Mesodermal cell (in vitro differentiated cells): ENCODE results near the gene EMD.

Experiments
- H3K27ac ChIP-seq: 2 replicates; pipeline ENCODE4 v1.7.0; 2013; ENCODE audit warnings: mild to moderate bottlenecking, low read depth, low read length, moderate library complexity; ENCODE audit not compliant: severe bottlenecking
- H3K36me3 ChIP-seq: 2 replicates; pipeline ENCODE4 v1.7.1; 2013; ENCODE audit warnings: mild to moderate bottlenecking, low read length, moderate library complexity; ENCODE audit not compliant: control insufficient read depth, insufficient read depth
- H3K4me1 ChIP-seq: one replicate; pipeline ENCODE4 v1.7.1; 2013; ENCODE audit warnings: mild to moderate bottlenecking, low read length; ENCODE audit not compliant: insufficient read depth, control insufficient read depth, poor library complexity, severe bottlenecking
- H3K4me3 ChIP-seq: 2 replicates; pipeline ENCODE4 v1.7.0; 2013; ENCODE audit warnings: low read length, control low read depth, mild to moderate bottlenecking; ENCODE audit not compliant: insufficient read depth, poor library complexity, severe bottlenecking; ENCODE audit errors: extremely low read depth
- H3K9me3 ChIP-seq: 2 replicates; pipeline ENCODE4 v1.7.1; 2013; ENCODE audit warnings: mild to moderate bottlenecking, low read length, moderate library complexity; ENCODE audit not compliant: control insufficient read depth
- WGBS, 2 experiments: methylation state at CpG; one replicate each; pipeline ENCODE4 v1.1.5; 2013; ENCODE audit warnings: missing lambda C conversion rate in 2 of 2; ENCODE audit not compliant: insufficient coverage in 2 of 2; 5-methylcytosine and 5-hydroxymethylcytosine counted together

The EMD gene

DNA sequence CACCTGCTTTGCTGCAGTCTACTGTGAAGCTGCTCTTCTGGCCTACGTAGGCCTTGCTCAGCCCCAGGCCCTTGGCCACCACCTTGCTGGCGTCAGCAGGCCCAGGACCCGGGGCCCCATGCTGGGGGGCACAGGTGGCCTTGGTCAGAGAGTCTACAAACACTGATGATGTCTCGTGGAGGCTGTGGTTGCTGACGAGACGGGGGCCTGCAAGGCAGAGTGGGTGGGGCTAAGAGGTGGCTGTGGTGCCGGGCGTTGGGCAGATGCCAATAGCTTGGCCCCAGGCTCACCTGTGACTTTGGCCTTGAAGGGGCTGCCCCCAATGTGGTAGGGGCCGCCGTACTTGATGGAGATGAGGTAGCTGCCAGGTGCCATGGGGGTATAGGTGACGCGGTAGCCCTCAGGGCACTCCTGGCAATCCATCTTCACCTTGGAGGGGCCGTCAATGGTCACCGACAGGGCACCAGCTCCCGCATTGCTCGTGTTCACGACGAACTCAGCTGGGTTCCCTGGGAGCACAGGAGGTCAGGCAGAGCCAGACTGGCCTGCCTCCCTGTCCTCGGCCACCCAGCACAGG, 29.6 kb upstream of the EMD start:
- Histone ChIP-seq H3K4me3 (no peak overlapping the region), H3K9me3 (no peaks in the 10 kb centered on the region), H3K27ac (no peak overlapping the region), H3K36me3 (peaks cover 41% of the 10 kb centered on the region), H3K4me1 (no peaks in the 10 kb centered on the region)
- 95 to 100% methylated on average over 4 to 7 of the region's 19 CpGs for WGBS, 2 experiments

DNA sequence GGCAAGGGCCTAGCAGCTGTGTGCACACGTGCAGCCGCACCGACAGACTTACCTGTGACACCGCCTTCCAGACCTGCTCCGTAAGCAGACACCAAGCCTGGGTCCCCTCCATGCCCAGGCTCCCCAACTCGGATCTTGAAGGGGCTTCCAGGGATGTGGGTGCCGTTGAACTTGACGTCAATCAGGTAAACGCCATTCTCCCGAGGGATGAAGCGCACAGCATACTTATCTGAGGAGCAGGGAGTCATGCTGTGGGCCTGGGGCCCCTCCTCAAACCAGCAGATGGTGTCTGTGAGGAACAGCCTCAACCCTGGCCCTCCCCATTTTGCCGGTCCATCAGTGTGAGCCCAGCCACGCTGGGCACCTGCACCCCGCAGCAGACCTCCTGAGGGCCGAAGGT, 29.1 kb upstream of the EMD start:
- H3K4me1 ChIP-seq, result no peaks in the 10 kb centered on the region
- 83 to 98% methylated on average over 4 to 13 of the region's 15 CpGs for WGBS, 2 experiments
- no peaks in the 10 kb centered on the region for H3K9me3 ChIP-seq
- no peak overlapping the region for H3K27ac ChIP-seq
- H3K4me3 ChIP-seq, result no peak overlapping the region
- H3K36me3 ChIP-seq, result peaks cover 42% of the 10 kb centered on the region

DNA sequence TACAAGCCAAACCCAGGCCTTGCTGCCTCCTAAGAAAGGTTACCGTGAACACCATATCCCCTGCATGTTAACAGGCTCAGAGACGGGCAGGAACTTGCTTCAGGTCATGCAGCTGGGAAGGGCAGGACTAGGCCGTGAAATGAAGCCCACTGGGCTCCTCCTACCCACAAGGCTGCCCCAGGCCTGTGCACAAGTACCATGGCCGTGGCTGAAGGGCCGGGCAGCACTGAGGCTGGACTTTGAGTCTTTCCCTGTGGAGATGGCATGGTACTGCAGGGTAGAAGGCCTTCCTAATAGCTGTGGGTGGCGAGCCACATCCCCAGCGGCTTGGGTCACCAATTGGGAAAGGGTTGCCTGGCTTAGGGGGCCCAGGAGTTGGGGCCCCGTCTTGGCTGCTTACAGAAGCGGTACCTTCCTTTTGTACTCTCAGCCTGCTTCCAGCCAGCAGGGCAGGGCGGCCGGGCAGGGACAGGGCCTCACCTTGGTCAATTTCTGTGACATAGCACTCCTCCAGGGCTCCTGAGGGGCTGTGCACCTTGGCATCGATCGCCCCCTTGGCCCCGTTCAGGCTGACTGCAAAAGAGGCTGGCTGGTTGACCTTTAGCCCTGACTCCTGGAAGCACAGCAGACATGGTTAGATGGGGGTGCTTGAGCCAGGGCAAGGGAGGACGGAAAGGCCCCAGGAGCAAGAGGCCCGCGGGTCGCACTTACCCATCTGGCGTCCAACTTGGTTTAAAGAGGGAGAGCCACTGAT, 28.5 kb upstream of the EMD start:
- Histone ChIP-seq H3K27ac (no peak overlapping the region), H3K36me3 (peaks cover 46% of the 10 kb centered on the region)
- whole genome bisulfite sequencing, 2 experiments, result 96 to 97% methylated on average over 6 to 11 of the region's 19 CpGs

DNA sequence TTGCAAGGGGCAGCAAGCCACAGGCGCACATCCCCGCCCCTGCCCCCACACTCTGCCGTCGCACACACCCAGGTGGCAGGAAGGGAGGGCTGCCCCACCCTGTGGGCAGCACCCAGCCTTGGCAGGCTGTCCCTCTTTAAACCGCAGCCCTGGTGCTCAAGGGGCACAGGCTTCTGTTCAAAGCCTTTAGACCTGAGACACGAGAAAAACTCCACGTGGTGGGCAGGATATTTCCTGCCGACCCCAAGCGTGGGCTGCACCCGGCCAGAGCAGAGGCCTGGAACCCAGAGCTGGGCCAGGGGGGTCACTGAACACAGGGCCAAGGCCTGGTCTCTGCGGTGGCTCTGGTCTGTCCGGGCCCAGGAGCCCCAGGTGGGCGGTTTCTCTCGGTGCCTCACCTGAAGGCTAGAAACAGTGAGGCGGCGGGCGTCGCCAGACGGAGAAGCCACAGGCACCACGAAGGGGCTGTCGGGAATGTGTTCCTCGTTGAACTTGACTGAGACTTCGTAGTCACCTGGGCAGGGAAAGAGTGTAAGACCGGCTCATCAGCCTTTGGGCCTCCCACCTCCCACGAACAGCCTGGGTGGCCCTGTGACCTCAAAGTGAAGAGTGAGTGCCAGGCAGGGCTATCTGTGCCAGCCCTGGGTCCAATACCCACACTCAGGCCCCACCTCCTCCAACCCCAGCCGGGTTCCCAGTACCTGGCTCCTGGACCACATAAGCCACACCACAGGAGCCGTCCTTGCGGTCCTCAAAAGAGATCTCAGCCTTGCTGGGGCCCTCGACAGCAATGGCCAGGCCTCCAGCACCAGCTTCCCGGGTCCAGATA, 27.7 kb upstream of the EMD start:
- WGBS, 2 experiments, result 97 to 98% methylated on average over 20 to 24 of the region's 30 CpGs
- Histone ChIP-seq H3K36me3 (peaks cover 46% of the 10 kb centered on the region), H3K4me3 (no peak overlapping the region), H3K27ac (peak overlapping the region; percentile 10), H3K9me3 (no peaks in the 10 kb centered on the region), H3K4me1 (no peaks in the 10 kb centered on the region)

More for the DNA sequence above, 28.5 kb upstream of the EMD start:
- no peaks in the 10 kb centered on the region for H3K9me3 ChIP-seq
- H3K4me1 ChIP-seq, result no peaks in the 10 kb centered on the region
- H3K4me3 ChIP-seq, result no peak overlapping the region

DNA sequence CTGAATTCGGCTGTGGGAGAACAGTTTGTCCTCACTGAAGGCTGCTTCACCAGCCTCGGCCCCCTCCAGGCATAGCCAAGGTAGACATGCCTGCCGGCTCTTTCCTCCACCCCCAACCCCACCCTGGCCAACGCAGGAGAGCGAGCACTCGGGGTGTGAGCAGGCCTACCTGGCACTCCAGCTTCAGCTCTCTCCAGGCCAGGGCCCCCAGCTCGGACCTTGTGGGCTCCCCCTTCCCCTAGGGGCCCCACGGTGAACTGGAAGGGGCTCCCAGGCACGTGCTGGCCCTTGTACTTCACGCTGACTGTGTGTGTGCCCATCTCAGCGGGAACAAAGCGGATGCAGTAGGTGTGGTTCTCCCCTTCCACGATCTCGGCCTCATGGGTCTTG, 27.1 kb upstream of the EMD start:
- WGBS, 2 experiments, result 92 to 95% methylated on average over 7 of the region's 14 CpGs
- H3K36me3 ChIP-seq, result peaks cover 47% of the 10 kb centered on the region
- H3K9me3 ChIP-seq, result no peaks in the 10 kb centered on the region

DNA sequence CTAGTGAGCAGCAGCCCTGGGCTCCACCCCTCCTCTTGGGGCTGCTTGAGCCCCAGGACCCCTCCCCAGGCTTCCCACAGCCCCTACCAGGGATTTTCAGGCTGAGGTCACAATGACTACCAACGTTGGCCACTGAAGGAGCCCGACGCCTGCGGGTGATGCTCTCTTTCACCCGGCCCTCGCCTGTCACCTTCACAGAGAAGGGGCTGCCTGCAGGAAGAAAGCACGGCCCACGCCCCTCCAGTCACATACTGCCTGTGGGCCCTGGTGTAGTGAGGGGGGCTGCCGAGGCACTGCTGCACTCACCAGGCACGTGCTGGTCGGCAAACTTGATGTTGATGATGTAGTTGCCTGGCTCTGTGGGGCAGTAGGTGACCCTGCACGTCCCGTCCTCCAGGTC, 26.6 kb upstream of the EMD start:
- WGBS, 2 experiments, result 98 to 100% methylated on average over 2 to 6 of the region's 13 CpGs
- peaks cover 52% of the 10 kb centered on the region for H3K36me3 ChIP-seq
- H3K27ac ChIP-seq, result no peak overlapping the region
- no peak overlapping the region for H3K4me3 ChIP-seq
- no peaks in the 10 kb centered on the region for H3K4me1 ChIP-seq
- no peaks in the 10 kb centered on the region for H3K9me3 ChIP-seq

More for the DNA sequence above, 27.1 kb upstream of the EMD start:
- Histone ChIP-seq H3K4me1 (no peaks in the 10 kb centered on the region), H3K4me3 (no peak overlapping the region), H3K27ac (peak overlapping the region; percentile 10)

DNA sequence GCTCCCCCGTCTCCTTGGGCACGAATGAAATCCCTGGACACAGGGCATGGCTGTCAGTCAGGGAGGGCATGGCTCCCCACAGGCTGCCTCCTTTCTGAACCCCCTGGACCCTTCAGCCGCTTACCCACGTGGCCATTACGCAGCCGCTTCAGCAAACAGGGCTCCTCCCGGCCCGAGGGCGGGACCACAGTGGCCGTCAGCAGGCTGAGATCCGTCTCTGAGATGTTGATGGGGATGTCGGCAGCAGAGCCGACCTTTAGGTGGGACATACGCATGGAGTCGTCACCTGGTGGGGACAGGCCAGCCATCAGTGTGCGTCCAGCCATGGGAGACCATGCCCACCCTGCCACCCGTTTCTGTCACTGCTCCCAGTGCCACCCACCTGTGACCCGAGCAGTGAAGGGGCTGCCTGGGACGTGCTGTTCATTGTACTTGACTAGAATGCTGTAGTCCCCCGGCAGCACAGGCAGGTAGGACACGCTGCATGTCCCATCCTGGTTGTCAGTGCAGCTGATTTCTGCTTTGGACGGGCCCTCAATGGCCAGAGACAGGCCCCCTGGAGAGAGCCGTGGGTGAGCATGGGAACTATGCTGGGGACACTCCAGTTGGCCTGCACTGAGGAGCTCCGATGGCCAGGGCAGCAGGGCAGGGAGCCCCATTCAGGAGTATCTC, 25.8 kb upstream of the EMD start:
- H3K36me3 ChIP-seq, result peaks cover 59% of the 10 kb centered on the region
- H3K27ac ChIP-seq, result no peak overlapping the region
- WGBS, 2 experiments, result 95 to 100% methylated on average over 8 to 16 of the region's 24 CpGs
- H3K9me3 ChIP-seq, result no peaks in the 10 kb centered on the region
- H3K4me1 ChIP-seq, result no peaks in the 10 kb centered on the region
- no peak overlapping the region for H3K4me3 ChIP-seq

DNA sequence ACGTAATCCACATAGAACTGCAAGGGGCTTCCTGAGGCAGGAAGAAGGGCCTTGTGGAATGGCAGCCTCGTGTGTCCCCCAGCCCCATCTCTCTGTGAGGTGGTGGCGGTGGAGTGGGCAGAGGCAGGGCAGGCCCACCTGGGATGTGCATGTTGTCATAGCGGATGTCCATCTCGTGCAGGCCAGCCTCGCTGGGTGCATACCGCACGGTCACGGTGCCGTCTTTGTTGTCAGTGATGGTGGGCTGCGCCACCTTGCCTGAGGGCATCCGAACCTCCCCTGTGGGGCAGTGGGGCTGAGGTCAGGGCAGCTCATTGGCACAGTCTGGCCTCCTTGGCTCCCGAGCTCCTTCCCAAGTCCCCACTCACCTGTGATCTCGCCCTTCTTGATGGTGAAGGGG, 25.1 kb upstream of the EMD start:
- H3K27ac ChIP-seq, result no peak overlapping the region
- H3K4me3 ChIP-seq, result no peak overlapping the region
- no peaks in the 10 kb centered on the region for H3K4me1 ChIP-seq
- 97 to 100% methylated on average over 7 to 8 of the region's 14 CpGs for WGBS, 2 experiments
- H3K36me3 ChIP-seq, result peaks cover 65% of the 10 kb centered on the region
- H3K9me3 ChIP-seq, result no peaks in the 10 kb centered on the region

DNA sequence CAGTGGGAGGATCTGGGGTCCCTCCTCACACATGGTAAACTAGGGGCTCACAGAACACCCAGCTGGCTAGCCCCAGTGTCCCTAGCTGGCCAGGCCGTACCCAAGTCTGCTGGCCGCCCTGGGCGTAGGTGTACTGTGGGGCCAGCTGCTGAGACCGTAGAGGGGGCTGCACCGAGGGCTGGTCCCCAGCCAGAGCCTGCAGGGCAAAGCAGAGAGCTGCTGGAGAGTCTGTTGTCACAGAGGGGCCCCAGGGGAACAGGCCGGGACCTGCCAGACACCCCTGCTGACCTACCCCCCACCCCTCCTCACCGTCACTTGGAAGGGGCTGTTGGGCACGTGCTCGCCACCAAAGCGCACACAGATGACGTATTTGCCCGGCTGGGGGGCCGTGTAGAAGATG, 24.6 kb upstream of the EMD start:
- H3K36me3 ChIP-seq, result peaks cover 65% of the 10 kb centered on the region
- H3K27ac ChIP-seq, result no peak overlapping the region
- WGBS, 2 experiments, result 95 to 100% methylated on average over 5 to 11 of the region's 13 CpGs
- H3K4me1 ChIP-seq, result no peaks in the 10 kb centered on the region
- H3K9me3 ChIP-seq, result no peaks in the 10 kb centered on the region
- H3K4me3 ChIP-seq, result no peak overlapping the region

DNA sequence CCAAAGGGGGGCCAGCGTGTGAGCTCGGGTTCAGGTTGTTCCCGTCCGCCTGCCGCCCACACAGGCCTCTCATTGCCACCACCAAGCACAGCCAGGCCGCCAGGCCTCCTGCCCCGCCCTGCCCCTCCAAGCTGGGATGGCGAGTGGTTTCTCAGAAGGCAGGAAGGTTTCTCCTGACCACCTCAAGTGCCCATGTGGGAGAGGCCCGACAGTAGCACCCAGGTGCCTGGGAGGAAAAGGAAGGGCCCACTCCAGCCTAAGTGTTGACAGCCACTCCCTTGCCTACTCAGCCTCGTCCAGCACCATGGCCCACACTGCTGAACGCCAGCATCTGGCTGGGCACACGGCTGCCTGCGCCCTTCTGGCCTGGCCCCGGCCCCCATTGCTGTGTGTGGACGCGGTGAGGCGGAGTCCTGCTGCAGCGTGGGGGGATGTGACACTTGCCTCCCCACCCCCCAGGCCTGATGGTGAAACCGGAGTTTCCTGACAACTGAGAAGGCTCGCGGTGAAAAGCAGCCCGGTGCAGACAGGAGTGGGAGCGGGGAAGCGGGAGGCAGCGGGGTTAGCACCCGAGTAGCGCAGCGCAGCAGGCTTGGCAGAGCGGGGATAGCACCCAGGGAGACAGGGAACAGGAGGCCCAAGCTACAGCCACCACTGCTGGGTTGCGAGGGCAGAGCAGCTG, 23.9 kb upstream of the EMD start:
- H3K9me3 ChIP-seq, result no peaks in the 10 kb centered on the region
- H3K4me3 ChIP-seq, result no peak overlapping the region
- no peak overlapping the region for H3K27ac ChIP-seq
- H3K4me1 ChIP-seq, result no peaks in the 10 kb centered on the region
- 96 to 98% methylated on average over 8 to 14 of the region's 30 CpGs for WGBS, 2 experiments
- peaks cover 64% of the 10 kb centered on the region for H3K36me3 ChIP-seq
